GM12878 (cell line): ENCODE data around the gene ZFAND2B. TPM values are rescaled to one million over a fixed set of nuclear protein-coding genes. Genes with fewer than 3 reads are reported as not detected.

Experiments
- CBX3 ChIP-seq: fragments of 200-600 bp; sonication (generic); IDR thresholded peaks from 2 replicates; pipeline ENCODE4 v1.6.1; 2016; ENCODE audit warnings: low read depth, borderline replicate concordance
- DPF2 ChIP-seq: fragments of 450-650 bp; IDR thresholded peaks from 2 replicates; pipeline ENCODE4 v1.6.1; 2017; ENCODE audit warnings: mild to moderate bottlenecking
- EP300 ChIP-seq, 2 experiments: fragments of 150-350 bp in 1 of 2; IDR thresholded peaks; 2 replicates each; pipeline ENCODE4 v1.6.1; 2011 to 2012; ENCODE audit warnings: low read depth in 2 of 2, low read length in 2 of 2, borderline replicate concordance in 1 of 2, improper control_type of control experiment in 1 of 2, inconsistent platforms in 1 of 2; ENCODE audit not compliant: control insufficient read depth in 1 of 2
- HDGF ChIP-seq: fragments of 450-650 bp; IDR thresholded peaks from 2 replicates; pipeline ENCODE4 v1.6.1; 2016; ENCODE audit warnings: antibody characterized with exemption
- IRF4 ChIP-seq: IDR thresholded peaks from 2 replicates; pipeline ENCODE4 v1.6.1; 2011; ENCODE audit warnings: low read depth, low read length
- JUND ChIP-seq: IDR thresholded peaks from 2 replicates; pipeline ENCODE4 v1.6.1; 2012; ENCODE audit warnings: low read depth, mild to moderate bottlenecking, low read length, improper control_type of control experiment, moderate library complexity
- KLF5 ChIP-seq: fragments of 450-650 bp; IDR thresholded peaks from 2 replicates; pipeline ENCODE4 v1.6.1; 2014; ENCODE audit warnings: mild to moderate bottlenecking; ENCODE audit not compliant: partially characterized antibody
- NR2C2 ChIP-seq: IDR thresholded peaks from 2 replicates; pipeline ENCODE4 v1.6.1; 2011; ENCODE audit warnings: borderline replicate concordance, low read depth; ENCODE audit not compliant: control insufficient read depth, insufficient read length
- POLR2AphosphoS2 ChIP-seq: IDR thresholded peaks from 2 replicates; pipeline ENCODE4 v1.6.1; 2011; ENCODE audit warnings: low read depth, mild to moderate bottlenecking, low read length, improper control_type of control experiment, moderate library complexity
- REST ChIP-seq: IDR thresholded peaks from 2 replicates; pipeline ENCODE4 v1.6.1; 2012; ENCODE audit warnings: mild to moderate bottlenecking, low read depth, low read length
- RFX5 ChIP-seq: IDR thresholded peaks from 2 replicates; pipeline ENCODE4 v1.6.1; 2011; ENCODE audit warnings: low read depth, low read length, improper control_type of control experiment
- SMAD1 ChIP-seq: fragments of 450-650 bp; IDR thresholded peaks from 2 replicates; pipeline ENCODE4 v1.6.1; 2018; ENCODE audit warnings: mild to moderate bottlenecking, low read depth; ENCODE audit not compliant: partially characterized antibody
- WRNIP1 ChIP-seq: IDR thresholded peaks from 2 replicates; pipeline ENCODE4 v1.6.1; 2011; ENCODE audit warnings: low read depth, low read length, improper control_type of control experiment, borderline replicate concordance
- ZBED1 ChIP-seq: IDR thresholded peaks from 2 replicates; pipeline ENCODE4 v1.6.1; 2016; ENCODE audit warnings: borderline replicate concordance
- polyA plus RNA-seq, 11 experiments: library from polyadenylated mRNA; depleted of rRNA in 4 of 11; unstranded in 6 of 11; stranded (reverse) in 5 of 11; fragments of >200 nt; fragmentation: Nextera tagmentation in 4 of 11; fragmentation: Illumina TruSeq in 1 of 11; extraction: Ambion mirVana in 4 of 11; extraction: Trizol in 1 of 11; gene quantifications; 1 replicate in 1 of 11; 2 replicates in 10 of 11; pipeline versions ENCODE4 v1.2.1 to v1.2.3, GENCODE V29; 2011 to 2016; ENCODE audit warnings: inconsistent platforms in 2 of 11, missing spikeins in 2 of 11, low read depth in 1 of 11
- total RNA-seq, 4 experiments: library from RNA; depleted of rRNA in 3 of 4; stranded (reverse); fragments of >200 nt in 3 of 4; fragmentation: Illumina TruSeq in 1 of 4; extraction: Trizol in 1 of 4; gene quantifications; 2 replicates each; pipeline versions ENCODE4 v1.2.1 to v1.2.3, GENCODE V29; 2013 to 2021
- TF ChIP-seq, protein P1 (sequence below): IDR thresholded peaks from 2 replicates; pipeline ENCODE4 v1.6.1; 2012; ENCODE audit warnings: improper control_type of control experiment, low read depth, low read length; ENCODE audit not compliant: insufficient replicate concordance
- TF ChIP-seq, protein P2 (sequence below): fragments of 450-650 bp; IDR thresholded peaks from 2 replicates; pipeline ENCODE4 v1.6.1; 2018; ENCODE audit warnings: borderline replicate concordance, mild to moderate bottlenecking; ENCODE audit not compliant: partially characterized antibody

Gene ZFAND2B
- total and polyA plus RNA-seq, 10 of the 15 experiments (the other 5 are each of a cell fraction or from before 2014, with no cell fraction given): 5.4 to 28.1 (median 22.4) TPM

GRCh38 chr2:219160186-219161017 is 46.2 kb upstream of the ZFAND2B start, which contains the start of gene NHEJ1 (continued):
- TF ChIP-seq EP300 (IDR thresholded peaks at IDR 0.05; ENCODE audit: borderline replicate concordance in 1 of 2, control insufficient read depth in 1 of 2, low read depth in 2 of 2, low read length in 2 of 2): no peak
- TF ChIP-seq KLF5: no peak
- TF ChIP-seq HDGF: peak; percentile 39; the same call in 1 of the 2 replicates
- TF ChIP-seq JUND: no peak
- TF ChIP-seq RFX5: no peak
- no peak for TF ChIP-seq SMAD1
- peak; percentile 62 for TF ChIP-seq DPF2
- TF ChIP-seq REST: no peak
- TF ChIP-seq ZBED1: no peak
- no peak for TF ChIP-seq NR2C2
- no peak for TF ChIP-seq IRF4
- peak; percentile 69; the same call in 1 of the 2 replicates for TF ChIP-seq POLR2AphosphoS2
- no peak for TF ChIP-seq CBX3
- TF ChIP-seq WRNIP1: no peak
- TF ChIP-seq, protein P1, sequence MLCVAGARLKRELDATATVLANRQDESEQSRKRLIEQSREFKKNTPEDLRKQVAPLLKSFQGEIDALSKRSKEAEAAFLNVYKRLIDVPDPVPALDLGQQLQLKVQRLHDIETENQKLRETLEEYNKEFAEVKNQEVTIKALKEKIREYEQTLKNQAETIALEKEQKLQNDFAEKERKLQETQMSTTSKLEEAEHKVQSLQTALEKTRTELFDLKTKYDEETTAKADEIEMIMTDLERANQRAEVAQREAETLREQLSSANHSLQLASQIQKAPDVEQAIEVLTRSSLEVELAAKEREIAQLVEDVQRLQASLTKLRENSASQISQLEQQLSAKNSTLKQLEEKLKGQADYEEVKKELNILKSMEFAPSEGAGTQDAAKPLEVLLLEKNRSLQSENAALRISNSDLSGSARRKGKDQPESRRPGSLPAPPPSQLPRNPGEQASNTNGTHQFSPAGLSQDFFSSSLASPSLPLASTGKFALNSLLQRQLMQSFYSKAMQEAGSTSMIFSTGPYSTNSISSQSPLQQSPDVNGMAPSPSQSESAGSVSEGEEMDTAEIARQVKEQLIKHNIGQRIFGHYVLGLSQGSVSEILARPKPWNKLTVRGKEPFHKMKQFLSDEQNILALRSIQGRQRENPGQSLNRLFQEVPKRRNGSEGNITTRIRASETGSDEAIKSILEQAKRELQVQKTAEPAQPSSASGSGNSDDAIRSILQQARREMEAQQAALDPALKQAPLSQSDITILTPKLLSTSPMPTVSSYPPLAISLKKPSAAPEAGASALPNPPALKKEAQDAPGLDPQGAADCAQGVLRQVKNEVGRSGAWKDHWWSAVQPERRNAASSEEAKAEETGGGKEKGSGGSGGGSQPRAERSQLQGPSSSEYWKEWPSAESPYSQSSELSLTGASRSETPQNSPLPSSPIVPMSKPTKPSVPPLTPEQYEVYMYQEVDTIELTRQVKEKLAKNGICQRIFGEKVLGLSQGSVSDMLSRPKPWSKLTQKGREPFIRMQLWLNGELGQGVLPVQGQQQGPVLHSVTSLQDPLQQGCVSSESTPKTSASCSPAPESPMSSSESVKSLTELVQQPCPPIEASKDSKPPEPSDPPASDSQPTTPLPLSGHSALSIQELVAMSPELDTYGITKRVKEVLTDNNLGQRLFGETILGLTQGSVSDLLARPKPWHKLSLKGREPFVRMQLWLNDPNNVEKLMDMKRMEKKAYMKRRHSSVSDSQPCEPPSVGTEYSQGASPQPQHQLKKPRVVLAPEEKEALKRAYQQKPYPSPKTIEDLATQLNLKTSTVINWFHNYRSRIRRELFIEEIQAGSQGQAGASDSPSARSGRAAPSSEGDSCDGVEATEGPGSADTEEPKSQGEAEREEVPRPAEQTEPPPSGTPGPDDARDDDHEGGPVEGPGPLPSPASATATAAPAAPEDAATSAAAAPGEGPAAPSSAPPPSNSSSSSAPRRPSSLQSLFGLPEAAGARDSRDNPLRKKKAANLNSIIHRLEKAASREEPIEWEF: no peak
- TF ChIP-seq, protein P2, sequence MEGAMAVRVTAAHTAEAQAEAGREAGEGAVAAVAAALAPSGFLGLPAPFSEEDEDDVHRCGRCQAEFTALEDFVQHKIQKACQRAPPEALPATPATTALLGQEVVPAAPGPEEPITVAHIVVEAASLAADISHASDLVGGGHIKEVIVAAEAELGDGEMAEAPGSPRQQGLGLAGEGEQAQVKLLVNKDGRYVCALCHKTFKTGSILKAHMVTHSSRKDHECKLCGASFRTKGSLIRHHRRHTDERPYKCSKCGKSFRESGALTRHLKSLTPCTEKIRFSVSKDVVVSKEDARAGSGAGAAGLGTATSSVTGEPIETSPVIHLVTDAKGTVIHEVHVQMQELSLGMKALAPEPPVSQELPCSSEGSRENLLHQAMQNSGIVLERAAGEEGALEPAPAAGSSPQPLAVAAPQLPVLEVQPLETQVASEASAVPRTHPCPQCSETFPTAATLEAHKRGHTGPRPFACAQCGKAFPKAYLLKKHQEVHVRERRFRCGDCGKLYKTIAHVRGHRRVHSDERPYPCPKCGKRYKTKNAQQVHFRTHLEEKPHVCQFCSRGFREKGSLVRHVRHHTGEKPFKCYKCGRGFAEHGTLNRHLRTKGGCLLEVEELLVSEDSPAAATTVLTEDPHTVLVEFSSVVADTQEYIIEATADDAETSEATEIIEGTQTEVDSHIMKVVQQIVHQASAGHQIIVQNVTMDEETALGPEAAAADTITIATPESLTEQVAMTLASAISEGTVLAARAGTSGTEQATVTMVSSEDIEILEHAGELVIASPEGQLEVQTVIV: no peak
